ENCODE data around the gene MS4A4E.

DNA sequence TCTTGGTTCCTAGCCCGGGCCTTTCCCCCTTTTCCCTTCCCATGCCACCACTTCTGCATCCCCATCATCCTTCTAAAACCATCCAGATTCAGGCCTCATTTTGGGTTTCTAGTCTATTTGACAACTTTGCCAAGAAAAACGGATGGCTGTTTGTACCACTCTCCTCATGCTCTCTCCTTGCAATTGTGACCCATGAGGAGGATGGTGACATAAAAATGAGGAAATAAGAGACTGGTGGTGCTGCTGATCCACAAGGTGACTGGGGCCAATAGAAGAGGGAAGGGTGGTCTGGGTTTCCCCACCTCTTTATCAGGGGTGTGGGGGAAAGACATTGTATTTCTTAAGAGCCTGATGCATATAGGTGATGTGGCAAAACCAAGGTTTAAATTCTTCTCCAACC, 38.5 kb upstream of the MS4A4E start:
- TF ChIP-seq POLR2AphosphoS5 (IDR thresholded peaks at IDR 0.05) (no peak), POLR2A (IDR thresholded peaks at IDR 0.05) (no peak)

Measured in prostate gland (tissue), 1 donor.